ENCODE results near the gene TCL1B.

DNA sequence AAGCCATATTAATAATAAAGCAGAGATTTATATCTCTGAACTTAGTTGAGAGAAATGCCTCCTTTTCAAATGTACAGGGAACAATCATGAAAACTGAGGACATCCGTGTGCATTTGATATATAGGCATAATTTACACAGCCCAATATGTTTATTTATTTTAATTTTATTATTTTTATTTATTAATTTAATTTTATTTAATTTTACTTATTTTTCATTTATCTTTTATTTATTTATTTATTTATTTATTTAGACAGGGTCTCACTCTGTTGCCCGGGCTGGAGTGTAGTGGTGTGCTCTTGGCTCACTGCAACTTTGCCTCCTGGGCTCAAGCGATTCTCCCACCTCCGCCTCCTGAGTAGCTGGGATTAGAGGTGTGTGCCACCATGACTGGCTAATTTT is 19.3 kb downstream of the TCL1B start:
- TF ChIP-seq, protein P1, sequence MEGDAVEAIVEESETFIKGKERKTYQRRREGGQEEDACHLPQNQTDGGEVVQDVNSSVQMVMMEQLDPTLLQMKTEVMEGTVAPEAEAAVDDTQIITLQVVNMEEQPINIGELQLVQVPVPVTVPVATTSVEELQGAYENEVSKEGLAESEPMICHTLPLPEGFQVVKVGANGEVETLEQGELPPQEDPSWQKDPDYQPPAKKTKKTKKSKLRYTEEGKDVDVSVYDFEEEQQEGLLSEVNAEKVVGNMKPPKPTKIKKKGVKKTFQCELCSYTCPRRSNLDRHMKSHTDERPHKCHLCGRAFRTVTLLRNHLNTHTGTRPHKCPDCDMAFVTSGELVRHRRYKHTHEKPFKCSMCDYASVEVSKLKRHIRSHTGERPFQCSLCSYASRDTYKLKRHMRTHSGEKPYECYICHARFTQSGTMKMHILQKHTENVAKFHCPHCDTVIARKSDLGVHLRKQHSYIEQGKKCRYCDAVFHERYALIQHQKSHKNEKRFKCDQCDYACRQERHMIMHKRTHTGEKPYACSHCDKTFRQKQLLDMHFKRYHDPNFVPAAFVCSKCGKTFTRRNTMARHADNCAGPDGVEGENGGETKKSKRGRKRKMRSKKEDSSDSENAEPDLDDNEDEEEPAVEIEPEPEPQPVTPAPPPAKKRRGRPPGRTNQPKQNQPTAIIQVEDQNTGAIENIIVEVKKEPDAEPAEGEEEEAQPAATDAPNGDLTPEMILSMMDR (IDR thresholded peaks at IDR 0.05; ENCODE audit: insufficient read depth, low read length, poor library complexity, severe bottlenecking) = no peak
- TF ChIP-seq EZH2phosphoT487 (conservative IDR thresholded peaks at IDR 0.05; ENCODE audit: low read length) = no peak
